OCI-LY3 (cell line): ENCODE data around the gene RGSL1.

ENCODE experiments used
- H2AFZ ChIP-seq: fragments of 200-600, 300-600 bp; shearing (Covaris generic); 2 replicates; pipeline ENCODE4 v1.6.0; 2014; ENCODE audit warnings: antibody characterized with exemption, low read depth, low read length
- H3K27ac ChIP-seq: fragments of 200-600, 300-600 bp; sonication (generic); 2 replicates; pipeline ENCODE4 v1.5.1; 2014; ENCODE audit warnings: mild to moderate bottlenecking, low read length, moderate library complexity, mixed read lengths
- H3K27me3 ChIP-seq: fragments of 200-600, 300-600 bp; sonication (generic); 2 replicates; pipeline ENCODE4 v1.6.1; 2014; ENCODE audit warnings: low read depth, low read length, mixed read lengths
- H3K36me3 ChIP-seq: fragments of 200-600, 300-600 bp; sonication (generic); replicated peaks from 2 replicates; pipeline ENCODE3; 2014; ENCODE audit warnings: low read depth, low read length, mixed read lengths
- H3K4me1 ChIP-seq: fragments of 300-600, 200-600 bp; sonication (generic); 2 replicates; pipeline ENCODE4 v1.6.1; 2014; ENCODE audit warnings: low read length, mixed read lengths
- H3K4me2 ChIP-seq: fragments of 200-600, 300-600 bp; sonication (generic); 2 replicates; pipeline ENCODE4 v1.6.1; 2014; ENCODE audit warnings: low read length, mixed read lengths
- H3K4me3 ChIP-seq: fragments of 300-600, 200-600 bp; sonication (generic); 2 replicates; pipeline ENCODE4 v1.5.1; 2014; ENCODE audit warnings: antibody characterized with exemption, mild to moderate bottlenecking, low read length, moderate library complexity
- H3K79me2 ChIP-seq: fragments of 300-600, 200-600 bp; shearing (Covaris generic); 2 replicates; pipeline ENCODE4 v1.6.1; 2014; ENCODE audit warnings: mild to moderate bottlenecking, low read length, mixed read lengths
- H3K9ac ChIP-seq: fragments of 300-600, 200-600 bp; shearing (Covaris generic); 2 replicates; pipeline ENCODE4 v1.6.0; 2014; ENCODE audit warnings: mild to moderate bottlenecking, low read length, moderate library complexity
- H3K9me3 ChIP-seq: fragments of 200-600, 300-600 bp; shearing (Covaris generic); 2 replicates; pipeline ENCODE4 v1.6.1; 2014; ENCODE audit warnings: low read length, mixed read lengths; ENCODE audit not compliant: insufficient read depth
- H4K20me1 ChIP-seq: fragments of 200-600, 300-600 bp; sonication (generic); 2 replicates; pipeline ENCODE4 v1.6.1; 2016; ENCODE audit warnings: low read length, mixed read lengths; ENCODE audit not compliant: insufficient read depth
- EZH2phosphoT487 ChIP-seq: fragments of 200-600 bp; shearing (Covaris generic); IDR thresholded peaks from 2 replicates; pipeline ENCODE4 v1.6.1; 2018; ENCODE audit warnings: antibody characterized with exemption, mixed run types, low read depth
- TF ChIP-seq, protein P1 (sequence below): fragments of 200-600, 300-600 bp; sonication (generic); IDR thresholded peaks from 2 replicates; pipeline ENCODE4 v1.5.1; 2014; ENCODE audit warnings: antibody characterized with exemption, low read length, low read depth

The RGSL1 gene

DNA sequence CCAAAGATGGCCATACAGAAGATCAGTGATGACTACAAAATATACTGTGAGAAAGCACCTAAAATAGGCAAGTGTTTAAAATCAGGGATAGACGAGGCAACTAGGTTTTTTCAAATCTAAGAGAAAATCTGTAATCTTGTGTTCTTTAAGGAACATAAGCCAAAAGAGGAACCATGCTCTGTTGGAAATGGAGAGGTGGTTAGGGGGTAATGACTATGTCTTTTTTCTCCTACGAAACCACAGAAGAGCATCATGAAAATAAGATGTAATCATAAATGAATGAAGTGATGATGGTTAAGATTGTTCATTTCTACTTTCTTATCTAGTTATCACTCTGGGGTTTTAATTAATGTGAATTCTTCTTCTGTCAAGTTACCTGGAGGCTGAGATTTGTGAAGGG is 43.1 kb downstream of the RGSL1 start:
- no peak for TF ChIP-seq EZH2phosphoT487
- TF ChIP-seq, protein P1, sequence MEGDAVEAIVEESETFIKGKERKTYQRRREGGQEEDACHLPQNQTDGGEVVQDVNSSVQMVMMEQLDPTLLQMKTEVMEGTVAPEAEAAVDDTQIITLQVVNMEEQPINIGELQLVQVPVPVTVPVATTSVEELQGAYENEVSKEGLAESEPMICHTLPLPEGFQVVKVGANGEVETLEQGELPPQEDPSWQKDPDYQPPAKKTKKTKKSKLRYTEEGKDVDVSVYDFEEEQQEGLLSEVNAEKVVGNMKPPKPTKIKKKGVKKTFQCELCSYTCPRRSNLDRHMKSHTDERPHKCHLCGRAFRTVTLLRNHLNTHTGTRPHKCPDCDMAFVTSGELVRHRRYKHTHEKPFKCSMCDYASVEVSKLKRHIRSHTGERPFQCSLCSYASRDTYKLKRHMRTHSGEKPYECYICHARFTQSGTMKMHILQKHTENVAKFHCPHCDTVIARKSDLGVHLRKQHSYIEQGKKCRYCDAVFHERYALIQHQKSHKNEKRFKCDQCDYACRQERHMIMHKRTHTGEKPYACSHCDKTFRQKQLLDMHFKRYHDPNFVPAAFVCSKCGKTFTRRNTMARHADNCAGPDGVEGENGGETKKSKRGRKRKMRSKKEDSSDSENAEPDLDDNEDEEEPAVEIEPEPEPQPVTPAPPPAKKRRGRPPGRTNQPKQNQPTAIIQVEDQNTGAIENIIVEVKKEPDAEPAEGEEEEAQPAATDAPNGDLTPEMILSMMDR, result no peak
- H3K36me3 ChIP-seq, result no peaks in the 10 kb centered on the region
- H4K20me1 ChIP-seq, result no peaks in the 10 kb centered on the region
- H3K4me3 ChIP-seq, result no peak overlapping the region
- no peaks in the 10 kb centered on the region for H3K9me3 ChIP-seq
- no peak overlapping the region for H3K27ac ChIP-seq
- peaks cover 11% of the 10 kb centered on the region for H3K4me1 ChIP-seq
- H3K4me2 ChIP-seq, result peak overlapping the region; percentile 21
- no peak overlapping the region for H2AFZ ChIP-seq
- no peaks in the 10 kb centered on the region for H3K79me2 ChIP-seq
- no peak overlapping the region for H3K9ac ChIP-seq
- no peaks in the 10 kb centered on the region for H3K27me3 ChIP-seq

DNA sequence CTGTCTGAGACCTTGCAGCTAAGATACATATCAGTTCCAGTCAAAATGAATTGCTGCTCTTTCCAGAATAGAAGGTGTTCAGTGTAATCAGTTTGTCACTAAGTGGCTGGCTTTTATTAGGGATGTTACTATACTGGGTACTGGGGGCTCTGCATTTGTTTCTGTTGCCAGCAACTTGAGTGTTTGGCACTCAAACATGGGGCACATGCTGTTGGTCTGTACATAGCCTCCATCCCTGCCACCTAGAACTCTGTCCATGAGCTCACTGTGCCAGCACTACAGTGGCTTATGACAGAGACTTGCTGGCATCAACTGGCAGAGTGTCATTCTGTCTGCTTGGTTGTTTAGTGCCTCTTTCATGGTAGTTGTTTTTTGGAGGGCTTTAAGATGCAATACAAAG is 45.1 kb downstream of the RGSL1 start:
- no peak overlapping the region for H3K4me3 ChIP-seq
- H3K36me3 ChIP-seq, result no peaks in the 10 kb centered on the region
- H3K4me2 ChIP-seq, result no peak overlapping the region
- no peaks in the 10 kb centered on the region for H3K9me3 ChIP-seq
- H2AFZ ChIP-seq, result no peak overlapping the region
- no peak overlapping the region for H3K27ac ChIP-seq
- H3K9ac ChIP-seq, result no peak overlapping the region
- no peaks in the 10 kb centered on the region for H3K79me2 ChIP-seq
- H3K27me3 ChIP-seq, result no peaks in the 10 kb centered on the region
- H4K20me1 ChIP-seq, result no peaks in the 10 kb centered on the region
- TF ChIP-seq, protein P1, result no peak
- TF ChIP-seq EZH2phosphoT487, result no peak
- H3K4me1 ChIP-seq, result peaks cover 11% of the 10 kb centered on the region

DNA sequence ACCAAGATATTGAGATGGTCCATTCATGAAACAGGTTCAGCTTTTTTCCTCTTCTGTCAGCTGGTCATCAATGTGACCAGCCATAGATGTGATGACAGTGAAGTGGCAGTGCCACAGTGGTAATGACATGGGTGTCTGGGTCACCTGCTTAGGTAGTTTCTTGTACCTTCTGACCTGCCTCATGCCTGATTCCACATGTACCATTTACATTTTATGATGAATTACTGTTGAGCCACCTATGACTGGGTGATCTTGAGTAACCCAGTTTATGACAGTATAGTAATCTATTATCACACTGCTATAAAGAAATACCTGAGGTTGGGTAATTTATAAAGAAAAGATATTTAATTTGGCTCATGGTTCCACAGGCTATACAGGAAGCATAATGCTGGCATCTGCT is 45.7 kb downstream of the RGSL1 start:
- no peak overlapping the region for H3K9ac ChIP-seq
- TF ChIP-seq, protein P1, result no peak
- TF ChIP-seq EZH2phosphoT487, result no peak
- no peak overlapping the region for H3K27ac ChIP-seq
- no peak overlapping the region for H2AFZ ChIP-seq
- H3K9me3 ChIP-seq, result no peaks in the 10 kb centered on the region
- H3K4me3 ChIP-seq, result no peak overlapping the region
- H4K20me1 ChIP-seq, result no peaks in the 10 kb centered on the region
- no peak overlapping the region for H3K4me2 ChIP-seq
- H3K36me3 ChIP-seq, result no peaks in the 10 kb centered on the region
- no peaks in the 10 kb centered on the region for H3K27me3 ChIP-seq
- H3K79me2 ChIP-seq, result no peaks in the 10 kb centered on the region
- H3K4me1 ChIP-seq, result peaks cover 11% of the 10 kb centered on the region

DNA sequence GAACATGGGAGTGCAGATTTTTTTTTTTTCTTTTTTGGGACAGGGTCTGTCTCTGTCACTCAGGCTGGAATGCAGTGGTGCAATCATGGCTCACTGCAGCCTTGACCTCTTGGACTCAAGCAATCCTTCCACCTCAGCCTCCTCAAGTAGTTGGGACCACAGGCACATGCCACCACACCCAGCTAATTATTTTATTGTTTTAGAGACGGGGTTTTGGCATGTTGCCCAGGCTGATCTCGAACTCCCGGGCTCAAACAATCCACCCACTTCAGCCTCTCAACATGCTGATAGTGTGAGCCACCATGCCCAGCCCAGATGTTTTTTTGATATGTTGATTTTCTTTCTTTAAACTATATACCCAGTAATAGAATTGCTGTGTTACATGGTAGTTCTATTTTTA is 57.7 kb downstream of the RGSL1 start:
- no peaks in the 10 kb centered on the region for H3K9me3 ChIP-seq
- no peak overlapping the region for H3K4me3 ChIP-seq
- no peaks in the 10 kb centered on the region for H3K27me3 ChIP-seq
- TF ChIP-seq, protein P1, result no peak
- no peak for TF ChIP-seq EZH2phosphoT487
- H3K4me2 ChIP-seq, result no peak overlapping the region
- H3K4me1 ChIP-seq, result no peaks in the 10 kb centered on the region
- H3K9ac ChIP-seq, result no peak overlapping the region
- H3K27ac ChIP-seq, result no peak overlapping the region
- H3K79me2 ChIP-seq, result no peaks in the 10 kb centered on the region
- H2AFZ ChIP-seq, result no peak overlapping the region
- H4K20me1 ChIP-seq, result no peaks in the 10 kb centered on the region
- no peaks in the 10 kb centered on the region for H3K36me3 ChIP-seq
